HG03196 (cell line): Measurements from ENCODE around the gene DGKZ.

Experiments used
- ATAC-seq: cut with Tn5 transposase; IDR thresholded peaks from one replicate; pipeline ENCODE4 v1.9.1; 2021; ENCODE audit not compliant: unreplicated experiment

The DGKZ gene

DNA sequence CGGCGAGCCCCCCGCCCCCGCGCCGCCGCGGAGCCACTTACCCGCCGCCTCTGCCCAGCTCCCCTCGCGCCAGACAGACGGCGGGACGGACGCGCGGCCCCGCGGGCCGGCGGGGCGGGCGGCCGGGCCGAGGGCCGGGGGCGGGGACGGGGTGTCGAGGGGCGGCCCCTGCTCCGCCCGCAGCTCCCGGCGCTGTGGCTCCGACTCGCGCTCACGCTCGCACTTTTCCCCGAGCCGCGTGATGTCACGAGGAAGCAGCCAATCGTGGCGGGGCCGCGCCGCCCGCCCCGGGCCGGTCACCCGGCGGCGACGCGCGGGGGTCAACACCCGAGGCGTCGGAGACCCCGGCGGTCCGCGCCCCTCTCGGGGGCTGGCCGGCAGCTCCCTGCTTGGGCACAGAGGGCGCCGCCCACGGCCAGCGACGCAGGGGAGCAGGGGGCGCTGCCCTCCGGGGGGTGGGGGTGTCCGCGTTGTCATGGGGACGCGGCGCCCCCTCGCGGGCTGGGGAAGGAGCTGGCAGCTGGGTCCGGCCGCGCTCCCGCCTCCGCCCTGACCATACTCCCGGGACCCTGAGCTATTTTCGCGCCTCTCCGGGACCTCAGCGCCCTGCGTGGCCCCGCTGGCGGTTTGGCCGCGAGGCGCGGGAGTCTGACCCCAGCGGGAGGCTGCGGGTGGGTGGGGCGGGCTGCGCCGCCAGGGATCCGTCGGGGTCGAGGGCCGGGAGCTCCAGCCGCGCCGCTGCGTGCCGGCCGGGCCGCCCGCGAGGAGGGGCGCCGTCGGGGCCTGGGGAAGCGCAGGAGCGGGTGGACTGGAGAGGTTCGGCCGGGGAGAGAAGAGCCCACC, 44.5 kb downstream of the DGKZ start, which contains the start of gene CHRM4:
Gene CHRM4 (minus strand): TSS at position 199 of the 843 bp plus-strand sequence. CDS start 5,219 bp downstream, outside the sequence.
- no peak for ATAC-seq

DNA sequence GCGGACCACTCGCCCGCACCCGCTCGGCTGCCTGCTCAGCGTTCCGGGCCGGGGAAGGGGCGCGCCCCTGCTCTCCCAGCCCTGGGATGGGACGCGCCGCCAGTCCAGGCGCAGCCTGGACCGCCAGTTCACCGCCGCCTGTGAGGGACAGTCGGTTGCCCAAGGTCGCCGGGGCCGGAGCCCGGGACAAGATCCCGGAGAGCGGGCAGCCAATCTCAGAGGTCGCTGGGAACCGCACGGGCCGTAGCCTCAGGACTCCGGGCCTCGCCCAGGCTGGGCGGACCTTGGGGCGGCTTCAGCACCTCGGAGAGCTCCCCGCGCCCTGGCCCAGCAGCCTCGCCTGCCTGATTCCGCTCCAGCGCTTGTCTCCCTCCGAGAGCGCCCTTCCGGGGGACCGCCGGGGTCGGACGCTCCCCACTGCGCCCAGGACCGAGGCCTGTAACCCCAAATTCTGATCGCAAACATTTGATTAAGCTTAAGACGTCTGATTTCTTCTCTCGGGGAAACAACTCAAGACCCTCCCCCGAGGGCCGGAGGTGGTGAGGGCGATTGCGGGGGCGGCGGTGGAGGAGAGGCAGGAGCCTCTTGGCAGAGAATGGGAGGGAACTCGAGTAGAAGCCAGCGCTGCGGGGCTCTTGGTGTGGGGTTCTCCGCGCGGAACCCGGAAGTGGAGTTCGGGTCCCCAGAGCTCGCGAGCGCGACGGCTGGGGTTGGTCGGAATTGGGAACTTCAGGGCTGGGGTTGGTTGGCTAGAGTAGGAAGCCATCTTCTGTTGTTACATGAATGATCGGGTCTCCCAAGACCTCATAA, 45.4 kb downstream of the DGKZ start:
- peak; percentile 59 for ATAC-seq

DNA sequence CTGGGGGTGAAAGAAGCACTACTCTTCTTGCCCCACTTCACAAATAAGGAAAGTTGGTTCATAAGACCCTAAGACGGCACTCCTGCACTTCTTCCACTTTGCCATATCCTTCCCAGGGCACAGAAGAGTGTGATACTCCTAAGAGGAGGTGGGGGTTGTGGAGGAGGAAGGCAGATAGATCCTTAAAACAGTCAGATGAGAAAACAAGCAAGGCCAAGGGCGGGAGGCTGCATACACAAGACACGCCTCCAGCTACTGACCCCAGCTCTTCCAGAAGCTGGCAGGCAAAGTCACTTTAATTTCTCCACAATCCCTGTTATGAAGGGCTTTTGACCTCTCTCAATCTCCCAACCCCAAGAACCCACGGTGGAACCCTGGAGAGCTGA, 46.0 kb downstream of the DGKZ start:
- ATAC-seq = no peak

DNA sequence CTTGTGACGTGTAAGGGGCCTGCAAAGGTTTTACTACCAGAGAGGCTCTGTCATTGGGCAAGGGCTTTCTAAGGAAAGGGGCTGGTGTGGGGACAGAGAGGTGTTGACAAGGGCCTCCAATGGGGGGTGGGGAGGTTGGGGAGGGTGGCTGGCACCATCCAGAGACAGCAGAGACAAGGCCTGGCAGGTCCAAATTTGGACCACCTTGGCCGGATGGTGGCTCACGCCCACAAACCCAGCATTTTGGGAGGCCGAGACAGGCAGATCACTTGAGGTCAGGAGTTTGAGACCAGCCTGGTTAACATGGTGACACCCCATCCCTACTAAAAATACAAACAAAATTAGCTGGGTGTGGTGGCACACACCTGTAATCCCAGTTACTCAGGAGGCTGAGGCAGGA, 46.5 kb downstream of the DGKZ start:
- ATAC-seq = no peak

DNA sequence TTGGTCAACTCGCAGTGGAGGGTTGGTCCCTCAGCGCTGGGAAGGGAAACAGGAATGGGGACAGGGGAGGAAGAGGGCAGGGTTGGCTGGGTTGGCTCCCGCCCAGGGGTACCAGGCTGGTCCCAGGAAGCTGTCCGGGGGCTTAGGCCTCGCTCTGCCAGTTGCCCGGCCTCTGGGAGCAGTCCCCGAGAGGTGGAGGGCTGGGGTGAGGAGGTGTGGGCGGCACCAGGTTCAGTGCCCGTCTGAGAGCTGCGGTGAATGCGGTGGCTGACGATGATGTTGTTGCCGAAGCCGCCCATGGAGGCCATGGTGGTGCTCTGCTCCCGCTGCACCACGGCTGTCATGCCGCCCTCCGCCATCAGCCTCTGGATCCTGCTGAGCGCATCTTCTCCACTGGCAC, 50.3 kb downstream of the DGKZ start:
- no peak for ATAC-seq

DNA sequence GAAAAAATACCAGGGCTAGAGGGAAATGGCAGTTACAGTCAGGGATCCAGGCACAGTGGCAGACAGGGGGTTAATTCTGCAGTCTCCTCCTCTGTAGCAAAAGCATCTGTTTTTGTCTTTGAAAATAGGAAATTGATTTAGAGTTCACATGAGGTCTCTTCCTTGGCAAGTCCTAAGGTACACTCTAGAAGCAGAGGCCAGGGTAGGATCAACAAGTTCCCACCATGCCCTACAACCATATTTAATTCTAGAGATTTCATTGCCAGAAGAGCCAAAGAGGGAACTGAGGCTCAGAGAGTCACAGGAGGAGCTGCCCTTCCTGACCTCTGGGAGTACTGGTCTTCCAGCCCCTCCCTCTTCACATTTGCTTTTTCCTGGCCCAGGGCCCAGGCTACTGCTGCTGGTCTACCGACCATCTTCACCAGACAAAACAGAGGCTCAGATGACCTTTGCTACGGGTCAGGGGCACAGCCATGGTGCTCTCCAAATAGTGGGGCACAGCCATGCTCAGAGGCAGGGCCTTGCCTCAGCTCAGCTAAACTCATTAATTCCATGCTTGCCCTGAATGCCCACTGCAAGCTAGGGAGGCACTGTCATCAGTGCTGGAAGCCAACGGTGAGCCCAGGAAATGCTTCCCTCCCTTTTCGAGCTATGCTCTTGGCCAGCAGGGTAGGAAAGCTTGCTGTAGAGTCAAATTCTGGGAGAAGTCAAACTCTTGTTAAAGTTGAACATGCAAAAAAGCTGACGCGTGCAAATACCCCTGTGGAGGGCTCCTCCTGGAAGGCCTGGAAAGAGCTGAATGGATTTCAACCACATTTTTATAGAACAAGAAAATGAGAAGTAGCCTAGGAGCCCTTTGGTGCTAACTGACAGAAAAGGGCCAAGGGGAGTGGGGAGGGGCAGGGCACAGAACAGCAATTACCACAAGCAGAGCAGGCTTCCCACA, 56.0 kb downstream of the DGKZ start:
- no peak for ATAC-seq

DNA sequence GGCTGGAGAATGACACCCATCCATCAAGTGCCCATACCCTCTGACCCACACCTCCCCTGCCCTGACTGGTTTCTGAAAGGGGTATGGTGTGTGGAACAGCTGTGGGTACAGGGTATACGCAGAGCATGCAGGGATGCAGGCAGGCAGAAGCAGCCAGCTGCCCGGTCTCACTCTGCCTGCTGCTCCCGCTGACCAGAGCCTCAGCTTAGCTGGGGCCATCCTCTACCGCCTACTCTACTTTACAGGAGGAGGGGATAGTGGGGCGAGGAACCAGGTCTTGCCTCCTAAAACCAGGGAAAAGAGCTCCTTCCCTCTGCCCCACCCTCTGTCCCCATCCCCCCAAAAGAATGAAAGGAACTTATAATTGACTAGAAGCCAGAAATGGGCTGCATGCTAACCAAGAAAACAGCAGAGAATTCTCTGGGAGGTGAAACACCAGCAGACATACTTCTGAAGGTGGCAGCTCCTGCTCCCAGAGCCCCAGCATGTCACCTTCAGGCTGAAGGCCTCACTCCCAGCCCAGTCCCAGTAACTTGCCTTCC, 57.3 kb downstream of the DGKZ start:
- no peak for ATAC-seq

DNA sequence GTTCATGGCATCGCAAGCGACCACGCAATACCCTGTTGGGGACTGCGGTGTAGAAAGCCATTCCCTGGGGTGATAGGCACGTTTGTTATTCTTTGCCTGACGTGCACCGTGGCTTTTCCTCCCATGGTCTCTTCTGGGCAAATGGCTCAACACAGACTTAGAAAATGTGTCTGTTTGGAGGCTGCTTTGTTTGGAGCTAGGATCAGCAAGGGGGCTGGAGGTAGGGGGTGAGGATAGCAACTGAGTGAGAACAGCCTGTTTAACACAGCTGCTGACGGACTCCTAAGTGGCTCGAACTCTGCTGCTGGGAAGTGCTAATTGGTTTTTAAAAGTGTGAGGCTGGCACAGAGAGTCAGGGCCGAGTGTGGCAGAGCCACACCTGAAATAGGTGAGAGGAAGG, 60.4 kb downstream of the DGKZ start:
- ATAC-seq = no peak

DNA sequence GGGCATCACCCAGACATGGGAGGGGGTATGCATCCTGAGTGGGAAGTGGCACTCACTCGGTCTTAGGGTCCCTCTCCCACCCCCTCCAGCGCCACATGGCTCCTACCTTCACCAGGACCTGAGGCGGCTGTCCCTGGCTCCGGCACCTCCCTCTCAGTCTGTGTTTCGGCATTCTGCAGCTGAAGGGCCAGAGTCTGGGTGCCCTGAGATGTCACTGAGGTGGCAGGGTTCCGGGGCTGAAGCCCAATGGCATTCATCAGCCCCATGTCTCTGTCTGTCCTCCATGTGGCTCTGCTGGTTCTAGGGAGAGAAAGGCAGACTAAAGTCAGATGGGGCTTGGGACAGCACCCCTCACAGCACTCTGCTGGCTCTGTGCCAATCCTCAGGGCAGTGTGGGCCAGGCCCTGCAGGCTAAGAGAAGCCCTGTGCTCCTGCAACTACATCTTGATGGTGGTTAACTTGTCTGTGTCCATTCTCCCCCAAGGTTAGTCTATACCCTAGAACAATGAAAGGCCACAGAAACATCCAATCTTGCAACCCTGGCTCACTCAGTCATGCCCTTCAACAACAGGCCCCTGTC, 61.2 kb downstream of the DGKZ start:
- ATAC-seq = no peak

DNA sequence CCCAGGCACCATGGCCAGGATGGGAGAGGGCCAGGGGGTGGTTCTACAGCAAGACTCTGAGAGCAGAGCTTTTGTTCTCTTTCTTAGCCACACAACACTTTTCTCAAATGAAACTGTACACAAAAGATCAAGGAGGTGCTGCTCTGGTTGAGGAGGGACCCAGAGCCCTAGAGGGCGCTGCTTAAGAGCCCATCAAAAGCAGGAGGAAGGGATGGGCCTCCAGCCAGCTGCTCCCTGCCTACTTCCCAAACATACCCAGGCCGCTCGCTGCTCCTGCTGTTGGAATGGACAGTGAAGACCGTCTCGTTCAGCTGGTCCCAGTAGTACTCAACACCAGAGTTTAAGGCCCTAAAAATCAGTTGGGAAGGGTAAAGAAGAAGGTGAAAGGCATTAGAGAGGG, 62.8 kb downstream of the DGKZ start:
- ATAC-seq = no peak

DNA sequence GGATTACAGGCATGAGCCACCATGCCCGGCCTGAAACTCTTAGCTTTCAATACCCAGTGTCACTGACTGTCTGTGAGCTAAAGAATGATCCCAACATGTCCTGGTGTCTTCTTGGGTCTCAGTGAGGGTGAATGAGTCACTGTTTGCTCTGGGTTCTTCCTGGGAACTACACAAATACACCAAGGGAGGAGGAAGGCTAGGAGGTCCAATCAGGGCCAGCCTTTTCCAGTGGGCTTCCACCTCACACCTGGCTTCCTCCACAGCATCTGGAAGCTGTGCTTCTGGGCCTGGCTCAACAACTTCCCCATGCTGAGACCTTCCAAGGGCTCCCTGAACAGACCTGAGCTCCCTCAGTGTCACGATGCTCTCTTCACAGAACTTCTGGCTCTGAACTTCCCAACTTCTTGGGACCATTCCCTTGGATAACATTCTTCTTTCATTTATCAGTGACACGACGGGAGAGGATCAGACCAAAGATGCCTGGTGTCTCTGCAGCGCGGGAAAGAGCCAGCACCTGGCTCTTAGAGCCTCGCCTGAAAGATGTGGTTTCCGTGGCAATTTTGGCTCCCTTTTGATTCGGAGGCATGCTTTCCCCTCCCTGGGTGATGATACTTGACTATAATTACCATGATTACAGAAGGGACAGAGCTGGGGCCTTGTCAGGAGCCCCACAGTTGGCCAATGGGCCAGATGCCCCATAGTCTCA, 66.7 kb downstream of the DGKZ start:
- ATAC-seq = no peak

DNA sequence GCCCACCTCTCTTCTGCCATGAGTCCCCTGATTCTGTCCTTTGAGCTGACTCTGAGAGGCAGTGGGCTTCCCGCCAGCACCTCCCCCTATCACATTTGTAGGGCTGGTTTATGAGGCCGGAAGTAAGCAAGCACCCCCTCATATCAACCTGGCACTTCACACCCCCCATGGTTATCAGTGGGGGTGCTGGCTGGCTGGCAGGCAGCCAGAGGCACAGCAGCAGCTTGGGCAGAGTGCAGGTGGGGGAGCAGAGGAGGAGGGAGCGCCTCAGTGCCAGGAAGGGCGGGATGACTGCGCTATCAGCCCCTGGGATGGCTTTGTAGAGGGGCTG, 67.2 kb downstream of the DGKZ start:
- ATAC-seq = no peak

DNA sequence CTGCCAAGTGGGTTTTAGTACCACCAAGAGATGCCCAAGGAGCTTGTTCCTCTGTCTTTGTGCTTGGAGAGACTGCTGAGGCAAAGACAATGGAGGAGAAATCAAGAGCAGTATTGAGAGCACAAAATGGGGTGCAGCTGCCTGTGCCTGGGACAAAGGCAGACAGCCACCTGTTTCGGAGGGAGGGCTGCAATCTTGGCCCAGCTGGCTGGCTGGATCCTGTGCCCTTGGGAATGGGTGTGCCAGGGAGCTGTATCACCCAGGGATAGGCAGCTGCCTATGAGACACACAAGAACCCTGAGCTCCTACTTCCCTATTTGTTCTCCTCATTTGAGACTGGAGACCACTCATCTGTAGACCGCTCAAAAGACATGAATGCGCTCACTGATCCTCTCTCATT, 67.6 kb downstream of the DGKZ start:
- ATAC-seq = no peak

DNA sequence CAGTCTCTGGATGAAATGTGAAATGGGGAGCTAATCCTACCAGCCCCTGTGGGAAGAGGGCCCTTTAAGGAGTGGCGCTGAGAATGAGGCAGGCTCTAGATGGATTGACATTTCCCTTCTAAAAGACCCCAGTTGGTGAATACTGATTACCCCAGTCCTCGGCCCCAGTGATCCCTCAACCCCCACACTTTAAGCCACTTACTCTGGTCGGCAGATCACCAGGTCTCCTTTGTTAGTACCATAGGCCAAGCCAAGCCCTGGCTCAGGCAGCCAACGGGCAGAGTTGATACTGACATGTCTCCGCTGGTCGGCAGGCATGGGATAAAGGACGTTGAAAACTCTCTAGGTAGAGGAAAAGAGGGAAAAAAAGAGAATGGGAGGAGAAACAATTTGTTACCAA, 70.4 kb downstream of the DGKZ start:
- no peak for ATAC-seq

DNA sequence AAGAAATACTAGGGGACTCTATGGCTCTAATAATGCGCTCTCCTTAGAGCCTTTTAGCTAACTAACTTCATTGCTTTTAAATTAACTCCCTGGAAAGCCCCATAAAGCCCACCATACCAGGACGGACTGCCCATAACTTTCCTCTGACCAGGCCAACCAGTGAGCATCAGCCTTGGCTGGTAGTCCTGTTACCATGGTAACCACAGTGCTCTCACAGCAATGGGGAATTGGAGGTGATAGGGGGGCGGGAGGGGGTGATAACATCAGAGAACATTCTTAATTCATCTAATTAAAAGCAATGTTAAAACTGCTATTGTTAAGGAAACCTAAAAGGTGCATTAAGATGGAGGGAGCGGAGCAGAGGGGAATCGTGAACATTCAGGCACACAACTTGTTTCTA, 71.5 kb downstream of the DGKZ start:
- ATAC-seq = no peak

DNA sequence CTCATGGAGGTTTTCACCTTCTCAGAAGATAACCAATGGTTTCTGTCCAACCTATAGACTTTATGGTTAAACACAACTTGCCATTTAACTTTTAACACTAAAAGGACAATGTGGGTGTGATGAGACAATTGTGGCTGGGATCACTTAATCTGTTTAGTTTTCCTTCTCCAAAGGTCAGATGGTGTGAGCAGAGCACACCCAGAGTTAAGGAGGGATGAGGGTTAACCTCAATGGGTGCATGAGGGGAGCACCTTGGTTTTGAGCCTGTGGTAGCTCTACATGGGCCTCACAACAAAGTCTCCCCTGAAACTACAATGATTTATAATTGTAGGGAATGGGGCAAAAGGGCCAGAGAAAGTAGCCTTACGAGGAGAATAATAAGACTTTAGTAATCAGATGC, 73.2 kb downstream of the DGKZ start:
- ATAC-seq = no peak

DNA sequence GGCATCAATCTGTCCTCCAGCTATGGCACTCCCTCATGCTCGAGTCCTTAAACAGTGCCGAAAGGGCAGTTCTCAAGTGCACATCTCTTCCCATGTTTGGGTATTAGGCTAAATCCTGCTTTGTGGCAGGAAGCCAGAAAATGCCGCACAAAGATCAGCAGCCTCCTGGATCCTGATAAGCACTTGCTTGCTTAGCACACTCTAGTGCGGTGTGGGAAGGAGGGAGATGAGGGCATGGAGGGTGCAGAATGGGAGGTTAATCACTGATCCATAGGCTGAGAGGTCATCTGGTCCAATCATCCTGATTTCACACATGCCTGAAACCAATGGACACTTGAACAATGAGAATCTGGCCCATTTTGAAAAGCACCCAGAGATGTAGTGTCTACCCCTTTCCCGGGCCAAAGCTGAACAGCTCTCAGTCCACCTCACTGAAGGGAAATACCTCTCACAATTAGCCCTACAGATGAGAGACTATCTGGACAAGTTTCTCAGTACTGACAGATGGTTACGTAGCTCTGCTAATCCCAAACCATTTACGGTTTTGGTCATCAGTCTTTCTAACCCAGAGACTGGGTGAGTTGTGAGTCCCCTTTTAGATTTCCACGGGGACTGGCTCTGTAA, 74.1 kb downstream of the DGKZ start:
- ATAC-seq = no peak

DNA sequence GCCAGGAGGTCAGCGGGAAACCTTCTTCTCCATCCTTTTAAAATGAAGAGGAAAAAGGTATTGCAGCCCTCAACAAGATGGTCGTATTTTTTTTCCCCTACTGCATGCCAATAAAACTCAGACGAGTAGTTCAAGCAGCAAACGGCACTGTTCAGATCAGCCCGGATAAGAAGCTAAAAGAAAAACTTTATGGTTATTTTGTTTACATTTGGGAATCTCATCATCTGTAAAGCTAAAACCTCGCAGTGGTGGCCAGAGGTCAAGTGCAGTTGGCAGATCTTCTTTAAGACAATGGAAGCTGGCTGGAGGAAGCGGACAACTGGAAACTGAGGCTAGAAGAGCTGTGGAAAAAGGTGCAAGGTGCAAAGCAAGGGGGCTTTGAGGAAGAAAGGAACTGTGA, 75.3 kb downstream of the DGKZ start:
- ATAC-seq = no peak

DNA sequence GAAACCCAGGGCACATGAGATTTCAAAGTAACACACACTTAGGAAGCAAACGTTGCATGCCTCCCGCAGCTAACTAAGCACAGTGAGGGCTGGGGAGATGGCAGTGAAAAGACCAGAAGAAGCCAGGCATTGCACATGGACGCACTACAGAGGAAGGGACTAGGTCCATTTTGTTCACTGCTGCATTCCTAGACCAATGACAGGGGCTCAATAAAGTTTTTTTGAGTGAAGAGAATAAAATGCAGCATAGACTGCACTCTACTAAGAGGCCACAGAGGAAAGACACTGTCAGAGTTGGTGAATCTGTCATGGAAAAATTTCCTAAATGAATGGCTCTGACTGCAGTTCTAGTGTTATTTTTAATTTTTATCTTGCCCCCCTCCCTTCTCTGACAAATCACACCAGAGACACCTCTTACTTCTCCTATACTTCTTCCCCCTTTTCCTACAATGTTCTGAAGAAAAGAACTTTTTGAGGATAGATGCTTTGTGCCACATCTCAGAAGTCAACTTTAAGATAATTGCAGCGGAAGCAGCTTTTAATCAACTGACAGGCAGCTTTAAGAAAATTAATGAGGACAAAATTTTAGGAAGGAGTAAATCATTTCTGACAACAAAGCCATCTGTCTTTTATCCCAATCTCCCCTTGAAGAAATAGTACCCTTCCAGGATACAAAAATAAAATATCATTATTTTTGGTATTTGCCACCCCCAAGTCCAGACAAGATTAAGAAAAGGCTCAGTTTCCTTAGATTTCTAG, 79.1 kb downstream of the DGKZ start:
- ATAC-seq = no peak
